Fibroblast of the aortic adventitia (primary cell): Measurements from ENCODE around the gene DUSP15. TPM values are rescaled to one million over a fixed set of nuclear protein-coding genes. Genes with fewer than 3 reads are reported as not detected.
A peak's percentile ranks its signal among the peaks of the same experiment; 100 is the strongest.

Experiments used
- small RNA-seq: library from RNA; depleted of rRNA; stranded (forward); fragments of <200 nt; gene quantifications from one replicate; pipeline ENCODE3, GENCODE V24; 2012
- total RNA-seq: library from RNA; depleted of rRNA; stranded (reverse); fragments of >200 nt; gene quantifications from 2 replicates; pipeline ENCODE4 v1.2.3, GENCODE V29; 2012; ENCODE audit warnings: low replicate concordance

Gene DUSP15
- total RNA-seq, 1 donor: 9.9 TPM

Small RNA genes lying within 50 kb of the gene (small RNA-seq; reads per million reads assigned to genes)
- gene RNU1-94P: 0.70 reads per million, percentile 13 among the genes with 10 or more reads in this experiment

Other genes with a start within 250 kb of the DUSP15 start
- not detected in 2 replicates for gene COX4I2, start 232.6 kb downstream of the DUSP15 start, total RNA-seq
- 59.9 and 101 TPM in 2 replicates for gene BCL2L1, start 147.7 kb downstream of the DUSP15 start, total RNA-seq
- 6.2 and 91.1 TPM in 2 replicates for gene TPX2, start 131.2 kb downstream of the DUSP15 start, total RNA-seq
- 0.18 TPM in 1 of 2 replicates, not detected in the other for gene MYLK2, start 51.2 kb downstream of the DUSP15 start, total RNA-seq
- 2.3 TPM in 1 of 2 replicates, not detected in the other for gene FOXS1, start 24.9 kb downstream of the DUSP15 start, total RNA-seq
- 0.09 and 0.41 TPM in 2 replicates for gene TTLL9, start 107 bp upstream of the DUSP15 start, total RNA-seq
- gene PDRG1, start 81.5 kb upstream of the DUSP15 start, total RNA-seq: 3.0 and 3.8 TPM in 2 replicates
- not detected in 2 replicates for gene XKR7, start 97.6 kb upstream of the DUSP15 start, total RNA-seq
- not detected in 2 replicates for gene CCM2L, start 139.9 kb upstream of the DUSP15 start, total RNA-seq
- not detected in 2 replicates for gene HCK, start 181.7 kb upstream of the DUSP15 start, total RNA-seq
- 20.0 and 41.1 TPM in 2 replicates for gene TM9SF4, start 239.2 kb upstream of the DUSP15 start, total RNA-seq